GM12801 (cell line): ENCODE results near the gene MAEA.

ENCODE experiments used
- CTCF ChIP-seq: IDR thresholded peaks from one replicate; pipeline ENCODE4 v1.5.1; 2011; ENCODE audit warnings: control low read depth; ENCODE audit not compliant: insufficient read length; ENCODE audit errors: extremely low read depth

Gene MAEA

DNA sequence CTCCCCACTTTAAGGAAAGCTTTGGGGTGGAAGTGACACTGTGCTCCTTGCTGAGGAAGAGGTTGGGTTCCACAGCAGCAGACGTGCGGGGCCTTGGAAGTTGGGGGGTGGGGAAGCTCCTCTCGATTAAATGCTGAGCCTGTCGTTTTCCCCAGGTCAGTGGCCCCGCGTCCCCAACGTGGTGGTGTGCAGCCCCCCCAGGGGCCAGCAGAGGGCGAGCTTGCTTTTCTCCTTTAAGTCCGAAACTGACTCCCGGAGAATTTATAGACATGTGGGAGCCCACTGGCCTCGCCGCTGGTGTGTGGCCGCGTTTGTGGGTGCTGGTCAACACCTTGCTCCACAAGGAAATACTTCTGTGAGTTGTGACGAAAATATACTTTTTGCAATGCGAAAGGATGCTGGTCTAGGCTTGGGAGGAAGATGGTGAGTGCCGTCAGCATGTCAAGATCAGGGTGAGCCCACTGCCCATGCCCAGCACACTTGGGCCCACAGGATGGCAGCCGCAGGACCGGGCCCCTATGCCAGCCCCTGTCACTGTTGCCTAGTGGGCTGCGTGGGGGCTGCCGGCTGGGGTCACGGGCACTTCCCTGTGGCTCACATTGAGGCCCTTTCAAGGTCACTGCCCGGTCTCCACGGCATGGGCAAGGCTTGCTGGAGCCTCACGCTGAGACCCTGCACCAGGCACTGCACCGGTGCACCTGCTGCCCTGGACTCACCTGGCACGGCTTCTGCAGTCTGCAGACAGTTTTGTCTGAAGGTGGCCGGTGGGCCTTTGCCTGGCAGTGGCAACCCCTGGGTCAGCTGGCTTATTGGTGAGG, 66.7 kb downstream of the MAEA start:
- TF ChIP-seq CTCF: no peak

DNA sequence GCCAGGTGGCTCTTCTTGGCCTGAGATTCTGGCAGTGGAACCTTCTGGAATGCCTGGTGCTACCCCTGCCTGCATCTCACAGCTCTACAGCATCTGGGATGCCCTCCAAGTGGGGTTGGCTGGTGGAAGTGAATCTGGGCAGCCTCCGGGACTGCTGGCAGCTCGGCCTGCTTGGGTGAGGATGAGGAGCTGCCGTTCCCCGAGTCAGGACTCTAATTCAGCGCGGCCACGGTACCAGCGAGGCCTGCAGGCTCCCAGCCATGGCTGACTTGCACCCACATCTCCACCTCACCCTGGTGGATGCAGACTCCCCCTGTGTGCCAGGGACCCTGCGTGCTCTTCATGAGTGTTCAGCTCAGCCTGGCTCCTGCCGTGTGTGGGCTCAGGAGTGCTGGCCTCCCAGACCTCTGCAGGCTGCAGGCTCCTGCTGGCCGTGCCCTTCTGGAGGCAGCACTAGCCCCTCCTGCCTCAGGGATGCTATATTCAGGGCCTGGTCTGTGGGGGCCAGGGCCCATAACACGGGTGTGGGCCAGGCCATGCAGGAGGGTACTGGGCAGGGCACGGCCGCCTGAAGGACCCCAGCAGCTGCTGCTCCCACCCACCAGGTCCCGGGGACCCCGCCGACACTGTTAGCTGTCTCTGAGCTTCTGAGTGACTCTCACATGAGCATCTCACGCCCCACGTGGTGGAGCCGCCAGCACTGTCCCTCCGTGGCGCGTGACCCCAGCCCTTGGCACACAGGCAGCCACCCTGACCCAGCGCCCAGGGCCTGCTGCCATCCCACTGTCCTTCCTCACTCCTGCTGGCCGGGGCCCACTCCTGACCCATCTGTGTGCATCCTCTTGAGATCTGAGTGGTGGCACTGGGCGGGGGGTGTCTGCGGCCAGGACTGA, 67.9 kb downstream of the MAEA start:
- no peak for TF ChIP-seq CTCF

- no peak for TF ChIP-seq CTCF
Observed at GRCh38 chr4:1358421-1359143, 68.9 kb downstream of the MAEA start.

DNA sequence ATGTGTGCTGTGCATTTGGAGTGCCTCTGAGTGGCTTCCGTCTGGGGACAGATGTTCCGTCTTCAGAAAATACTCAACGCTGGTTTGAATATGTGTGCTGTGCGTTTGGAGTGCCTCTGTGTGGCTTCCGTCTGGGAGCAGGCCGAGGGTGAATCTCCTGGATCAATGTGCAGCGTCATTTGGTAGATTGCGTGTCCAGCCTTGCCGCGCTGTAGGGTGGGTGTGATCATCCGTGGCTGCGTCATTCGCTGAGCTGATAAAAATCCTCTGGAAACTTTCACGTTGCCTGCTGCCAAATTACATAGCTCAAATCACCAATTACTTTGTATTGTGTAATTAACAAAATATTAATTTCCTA, 69.4 kb downstream of the MAEA start:
- no peak for TF ChIP-seq CTCF

GRCh38 chr4:1359976-1360375, 70.3 kb downstream of the MAEA start:
- no peak for TF ChIP-seq CTCF

DNA sequence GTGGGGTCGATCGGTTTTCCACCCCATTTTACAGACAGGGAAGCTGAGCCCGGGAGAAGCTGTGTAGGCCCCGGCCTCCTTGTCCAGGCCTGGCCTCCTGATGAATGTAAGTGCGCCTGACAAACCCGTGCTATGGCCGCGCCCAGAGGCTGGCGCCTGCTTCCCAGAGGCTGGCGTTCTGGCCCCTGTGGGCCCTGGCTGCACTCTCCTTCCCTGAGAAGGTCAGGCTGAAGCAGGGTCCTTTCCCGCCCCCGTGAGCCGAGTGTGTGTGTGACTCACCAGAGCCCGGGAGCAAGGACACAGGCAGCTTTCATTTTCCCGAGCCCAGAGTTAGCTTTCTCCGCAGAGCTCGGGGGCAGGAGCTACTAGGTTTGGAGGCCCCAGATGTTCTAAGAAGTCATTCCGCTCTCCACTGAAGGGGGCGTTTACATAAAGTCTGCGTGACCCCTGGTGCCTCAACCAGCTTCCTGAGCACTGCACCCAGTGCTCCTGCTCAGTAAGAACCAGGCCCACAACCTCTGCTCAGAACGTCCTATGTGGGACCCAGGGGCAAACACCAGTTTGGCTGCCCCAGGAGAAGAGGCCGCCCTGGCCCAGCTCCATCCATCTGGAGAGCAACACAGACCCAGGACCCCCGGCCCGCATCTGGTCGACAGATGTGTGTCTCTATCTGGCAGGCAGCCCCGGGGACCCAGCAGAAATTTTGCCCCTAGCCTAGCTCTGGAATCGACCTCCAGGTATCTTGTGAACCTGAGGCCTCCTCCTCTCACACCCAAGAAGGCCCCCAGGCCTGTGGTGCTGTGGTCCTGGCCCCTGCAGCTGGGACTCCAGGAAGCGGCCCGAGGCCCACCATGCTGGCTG, 71.0 kb downstream of the MAEA start:
- TF ChIP-seq CTCF: no peak

DNA sequence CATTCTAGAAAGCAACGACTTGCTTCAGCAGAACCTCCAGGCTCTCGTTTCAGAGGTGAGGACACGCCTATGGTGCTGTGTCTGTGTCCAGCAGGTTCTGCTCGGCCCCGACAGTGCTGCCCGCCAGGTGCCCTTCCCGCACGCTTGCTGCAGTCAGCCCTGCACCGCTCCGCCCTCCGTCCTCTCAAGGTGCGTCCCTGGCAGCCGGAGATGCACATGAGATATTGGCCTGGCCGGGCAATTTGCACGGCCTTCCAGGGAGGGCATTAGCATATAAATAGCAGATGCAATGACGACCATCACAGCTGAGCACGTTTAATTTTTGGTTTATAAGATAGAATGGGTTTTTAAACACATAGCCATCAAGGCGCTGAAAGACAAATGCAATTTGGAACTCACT, 71.7 kb downstream of the MAEA start:
- TF ChIP-seq CTCF: no peak
